Measurements from ENCODE around the gene ABO. TPM values are rescaled to one million over a fixed set of nuclear protein-coding genes. Genes with fewer than 3 reads are reported as not detected.

ABO gene
- total and polyA plus RNA-seq, 10 of the 15 experiments (the other 5 are each of a cell fraction or from before 2014, with no cell fraction given): 0.10 TPM; not detected in 9

DNA sequence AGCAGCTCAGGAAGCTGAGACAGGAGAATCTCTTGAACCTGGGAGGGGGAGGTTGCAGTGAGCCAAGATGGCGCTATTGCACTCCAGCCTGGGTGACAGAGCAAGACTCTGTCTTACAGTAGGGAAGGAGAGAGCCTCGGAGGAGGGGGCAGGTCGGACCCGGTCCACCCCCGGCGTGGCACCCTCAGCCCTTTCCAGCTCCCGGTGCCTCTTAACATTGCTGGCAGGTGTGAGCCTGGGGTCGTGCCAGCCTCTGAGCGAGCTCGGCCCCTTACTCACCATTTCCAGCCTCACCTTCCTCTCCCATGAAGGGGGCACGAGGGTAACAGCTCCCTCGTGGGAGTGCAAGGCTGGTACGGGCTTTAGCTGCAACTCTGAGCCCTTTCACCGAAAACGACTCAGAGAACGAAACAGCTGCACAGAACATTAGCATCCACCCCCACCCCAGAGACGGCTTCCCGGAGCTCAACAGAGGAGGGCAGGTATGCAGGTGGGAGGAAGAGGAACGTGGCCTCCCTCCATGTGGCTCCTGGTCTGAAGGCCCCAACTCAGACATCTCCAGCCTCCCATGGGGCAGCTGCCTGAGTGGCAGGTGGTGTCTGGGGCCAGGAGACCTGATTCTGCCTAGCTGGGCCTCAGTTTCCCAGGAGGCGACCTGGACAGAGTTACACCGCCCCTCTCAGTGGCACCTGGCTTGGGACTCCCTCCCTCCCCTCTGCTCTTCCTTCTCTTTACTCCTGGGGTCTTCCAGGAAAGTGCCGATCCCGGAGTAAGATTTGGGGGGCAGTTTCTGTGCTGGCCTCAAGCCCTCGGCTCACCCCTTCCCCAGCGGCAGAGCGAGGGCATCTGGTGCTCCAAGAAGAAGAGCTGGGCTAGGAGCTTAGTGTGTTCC, 28.5 kb upstream of the ABO start (continued):
- TF ChIP-seq, protein P1, sequence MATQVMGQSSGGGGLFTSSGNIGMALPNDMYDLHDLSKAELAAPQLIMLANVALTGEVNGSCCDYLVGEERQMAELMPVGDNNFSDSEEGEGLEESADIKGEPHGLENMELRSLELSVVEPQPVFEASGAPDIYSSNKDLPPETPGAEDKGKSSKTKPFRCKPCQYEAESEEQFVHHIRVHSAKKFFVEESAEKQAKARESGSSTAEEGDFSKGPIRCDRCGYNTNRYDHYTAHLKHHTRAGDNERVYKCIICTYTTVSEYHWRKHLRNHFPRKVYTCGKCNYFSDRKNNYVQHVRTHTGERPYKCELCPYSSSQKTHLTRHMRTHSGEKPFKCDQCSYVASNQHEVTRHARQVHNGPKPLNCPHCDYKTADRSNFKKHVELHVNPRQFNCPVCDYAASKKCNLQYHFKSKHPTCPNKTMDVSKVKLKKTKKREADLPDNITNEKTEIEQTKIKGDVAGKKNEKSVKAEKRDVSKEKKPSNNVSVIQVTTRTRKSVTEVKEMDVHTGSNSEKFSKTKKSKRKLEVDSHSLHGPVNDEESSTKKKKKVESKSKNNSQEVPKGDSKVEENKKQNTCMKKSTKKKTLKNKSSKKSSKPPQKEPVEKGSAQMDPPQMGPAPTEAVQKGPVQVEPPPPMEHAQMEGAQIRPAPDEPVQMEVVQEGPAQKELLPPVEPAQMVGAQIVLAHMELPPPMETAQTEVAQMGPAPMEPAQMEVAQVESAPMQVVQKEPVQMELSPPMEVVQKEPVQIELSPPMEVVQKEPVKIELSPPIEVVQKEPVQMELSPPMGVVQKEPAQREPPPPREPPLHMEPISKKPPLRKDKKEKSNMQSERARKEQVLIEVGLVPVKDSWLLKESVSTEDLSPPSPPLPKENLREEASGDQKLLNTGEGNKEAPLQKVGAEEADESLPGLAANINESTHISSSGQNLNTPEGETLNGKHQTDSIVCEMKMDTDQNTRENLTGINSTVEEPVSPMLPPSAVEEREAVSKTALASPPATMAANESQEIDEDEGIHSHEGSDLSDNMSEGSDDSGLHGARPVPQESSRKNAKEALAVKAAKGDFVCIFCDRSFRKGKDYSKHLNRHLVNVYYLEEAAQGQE (IDR thresholded peaks at IDR 0.05; ENCODE audit: low read depth, low read length): no peak

DNA sequence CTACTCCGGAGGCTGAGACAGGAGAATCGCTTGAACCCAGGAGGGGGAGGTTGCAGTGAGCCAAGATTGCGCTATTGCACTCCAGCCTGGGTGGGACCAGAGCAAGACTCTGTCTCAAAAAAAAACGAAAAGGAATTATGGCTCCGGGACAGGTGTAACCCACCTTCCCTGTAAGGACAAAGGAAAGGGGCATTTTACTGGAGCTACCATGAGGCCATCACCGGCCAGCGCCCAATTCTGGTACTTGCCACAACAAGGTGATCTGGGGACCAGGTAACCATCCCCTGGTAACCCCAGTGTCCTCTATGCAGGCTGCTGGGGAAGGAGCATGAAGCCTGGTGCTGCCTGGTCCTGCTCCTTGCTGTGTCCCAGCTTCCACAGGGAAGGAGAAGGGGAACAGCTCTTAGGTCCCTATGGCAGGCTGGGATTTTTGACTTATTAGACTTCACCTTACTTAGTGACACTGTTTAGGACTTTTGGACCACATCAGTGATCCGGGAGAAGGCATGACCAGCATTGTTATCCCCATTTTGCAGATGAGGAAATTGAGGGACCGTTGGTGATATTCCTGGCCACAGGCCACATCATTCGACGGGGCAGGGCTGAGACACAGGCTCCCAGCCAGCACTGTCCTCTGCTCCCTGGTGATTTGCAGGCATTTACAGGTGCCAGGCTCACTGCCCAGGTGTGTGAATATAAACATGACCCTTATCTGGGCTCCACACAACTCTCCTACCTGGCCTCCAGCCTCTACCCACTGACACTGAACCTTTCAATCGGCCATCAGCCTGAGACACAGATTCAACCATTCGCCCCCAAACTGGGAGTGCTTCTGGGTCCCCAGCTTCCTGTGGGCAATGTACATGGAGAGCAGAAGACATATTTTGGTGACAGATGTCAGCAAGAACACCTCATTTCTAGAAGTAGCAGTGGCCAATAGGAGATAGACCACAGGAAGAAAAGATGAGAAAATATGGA, 26.5 kb upstream of the ABO start:
- intact Hi-C loops (cut with micrococcal nuclease; ENCODE audit: unreplicated experiment): no loop called here
- no peak overlapping the region for H3K27ac ChIP-seq (ENCODE audit: control insufficient read depth, insufficient read depth)
- no peaks in the 10 kb centered on the region; a peak in 2 of 4 replicates for H3K27me3 ChIP-seq (replicated peaks in 1 of 2; ENCODE audit: control insufficient read depth in 2 of 2, insufficient read depth in 2 of 2, low read length in 1 of 2)
- H3K36me3 ChIP-seq (ENCODE audit: control insufficient read depth in 2 of 2, insufficient read depth in 2 of 2, low read length in 1 of 2): no peaks in the 10 kb centered on the region
- H3K79me2 ChIP-seq (ENCODE audit: control insufficient read depth, insufficient read depth, low read length): no peaks in the 10 kb centered on the region
- ChIA-PET POLR2A (no interaction called here), SMC1A (ENCODE audit: uncharacterized antibody, unreplicated experiment) (no interaction called here), CTCF (no interaction called here), RAD21 (ENCODE audit: unreplicated experiment) (no interaction called here)
- DNase-seq (ENCODE audit: low read depth, low spot score) (no peak), FAIRE-seq (no peak), ATAC-seq (no peak)
- no peak overlapping the region for H3K4me3 ChIP-seq
- no peak overlapping the region for H3K4me2 ChIP-seq (ENCODE audit: control insufficient read depth, insufficient read depth)
- no peaks in the 10 kb centered on the region for H3K9me3 ChIP-seq (replicated peaks; ENCODE audit: control insufficient read depth, insufficient read depth, low read length)
- H4K20me1 ChIP-seq (ENCODE audit: control insufficient read depth, insufficient read depth): no peaks in the 10 kb centered on the region
- in situ Hi-C loops (cut with MboI): no loop called here
- no peak overlapping the region for H3K9ac ChIP-seq (ENCODE audit: control insufficient read depth, insufficient read depth, low read length)
- no peaks in the 10 kb centered on the region for H3K4me1 ChIP-seq (ENCODE audit: control insufficient read depth, insufficient read depth, low read length)
- H2AFZ ChIP-seq (ENCODE audit: control insufficient read depth, low read depth, low read length): no peak overlapping the region
- WGBS (ENCODE audit: insufficient coverage, insufficient replicate concordance, low lambda C conversion rate, missing lambda C conversion rate): 47% methylated on average over 13 of the region's 13 CpGs
- BruUV-seq (replicated peaks): no TSS peak
- TF ChIP-seq POU2F2 (IDR thresholded peaks at IDR 0.05; ENCODE audit: borderline replicate concordance, low read depth, low read length) (no peak), GATAD2B (conservative IDR thresholded peaks at IDR 0.05; ENCODE audit: low read depth) (no peak), RFX5 (IDR thresholded peaks at IDR 0.05; ENCODE audit: low read depth, low read length) (no peak), MEF2B (IDR thresholded peaks at IDR 0.05; ENCODE audit: partially characterized antibody, poor library complexity, severe bottlenecking) (no peak), MYB (IDR thresholded peaks at IDR 0.05; ENCODE audit: borderline replicate concordance, low read depth, low read length) (no peak), GABPA (IDR thresholded peaks at IDR 0.05; ENCODE audit: low read depth) (no peak), FOXM1 (IDR thresholded peaks at IDR 0.05; ENCODE audit: low read depth, low read length) (no peak)
- TF ChIP-seq, protein P2, sequence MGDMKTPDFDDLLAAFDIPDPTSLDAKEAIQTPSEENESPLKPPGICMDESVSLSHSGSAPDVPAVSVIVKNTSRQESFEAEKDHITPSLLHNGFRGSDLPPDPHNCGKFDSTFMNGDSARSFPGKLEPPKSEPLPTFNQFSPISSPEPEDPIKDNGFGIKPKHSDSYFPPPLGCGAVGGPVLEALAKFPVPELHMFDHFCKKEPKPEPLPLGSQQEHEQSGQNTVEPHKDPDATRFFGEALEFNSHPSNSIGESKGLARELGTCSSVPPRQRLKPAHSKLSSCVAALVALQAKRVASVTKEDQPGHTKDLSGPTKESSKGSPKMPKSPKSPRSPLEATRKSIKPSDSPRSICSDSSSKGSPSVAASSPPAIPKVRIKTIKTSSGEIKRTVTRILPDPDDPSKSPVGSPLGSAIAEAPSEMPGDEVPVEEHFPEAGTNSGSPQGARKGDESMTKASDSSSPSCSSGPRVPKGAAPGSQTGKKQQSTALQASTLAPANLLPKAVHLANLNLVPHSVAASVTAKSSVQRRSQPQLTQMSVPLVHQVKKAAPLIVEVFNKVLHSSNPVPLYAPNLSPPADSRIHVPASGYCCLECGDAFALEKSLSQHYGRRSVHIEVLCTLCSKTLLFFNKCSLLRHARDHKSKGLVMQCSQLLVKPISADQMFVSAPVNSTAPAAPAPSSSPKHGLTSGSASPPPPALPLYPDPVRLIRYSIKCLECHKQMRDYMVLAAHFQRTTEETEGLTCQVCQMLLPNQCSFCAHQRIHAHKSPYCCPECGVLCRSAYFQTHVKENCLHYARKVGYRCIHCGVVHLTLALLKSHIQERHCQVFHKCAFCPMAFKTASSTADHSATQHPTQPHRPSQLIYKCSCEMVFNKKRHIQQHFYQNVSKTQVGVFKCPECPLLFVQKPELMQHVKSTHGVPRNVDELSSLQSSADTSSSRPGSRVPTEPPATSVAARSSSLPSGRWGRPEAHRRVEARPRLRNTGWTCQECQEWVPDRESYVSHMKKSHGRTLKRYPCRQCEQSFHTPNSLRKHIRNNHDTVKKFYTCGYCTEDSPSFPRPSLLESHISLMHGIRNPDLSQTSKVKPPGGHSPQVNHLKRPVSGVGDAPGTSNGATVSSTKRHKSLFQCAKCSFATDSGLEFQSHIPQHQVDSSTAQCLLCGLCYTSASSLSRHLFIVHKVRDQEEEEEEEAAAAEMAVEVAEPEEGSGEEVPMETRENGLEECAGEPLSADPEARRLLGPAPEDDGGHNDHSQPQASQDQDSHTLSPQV (IDR thresholded peaks at IDR 0.05): no peak
- TF ChIP-seq, protein P3, sequence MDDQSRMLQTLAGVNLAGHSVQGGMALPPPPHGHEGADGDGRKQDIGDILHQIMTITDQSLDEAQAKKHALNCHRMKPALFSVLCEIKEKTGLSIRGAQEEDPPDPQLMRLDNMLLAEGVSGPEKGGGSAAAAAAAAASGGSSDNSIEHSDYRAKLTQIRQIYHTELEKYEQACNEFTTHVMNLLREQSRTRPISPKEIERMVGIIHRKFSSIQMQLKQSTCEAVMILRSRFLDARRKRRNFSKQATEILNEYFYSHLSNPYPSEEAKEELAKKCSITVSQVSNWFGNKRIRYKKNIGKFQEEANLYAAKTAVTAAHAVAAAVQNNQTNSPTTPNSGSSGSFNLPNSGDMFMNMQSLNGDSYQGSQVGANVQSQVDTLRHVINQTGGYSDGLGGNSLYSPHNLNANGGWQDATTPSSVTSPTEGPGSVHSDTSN (IDR thresholded peaks at IDR 0.05; ENCODE audit: insufficient replicate concordance, low read depth, low read length): no peak

Data from GM12878 (cell line).